GM20000 (cell line): ENCODE results near the gene SUN5.

Experiments
- DNase-seq: peaks from one replicate; pipeline ENCODE4 v3.0.0; 2012; ENCODE audit warnings: low spot score
- CTCF ChIP-seq: IDR thresholded peaks from 2 replicates; pipeline ENCODE4 v1.5.1; 2012; ENCODE audit warnings: mild to moderate bottlenecking, control low read depth; ENCODE audit errors: extremely low read depth, missing control alignments

The SUN5 gene

GRCh38 chr20:32970115-32970972 is 33.9 kb downstream of the SUN5 start:
- DNase-seq, result no peak
- no peak for TF ChIP-seq CTCF

GRCh38 chr20:32969356-32970114 is 34.7 kb downstream of the SUN5 start:
- no peak for TF ChIP-seq CTCF
- no peak for DNase-seq

- no peak for TF ChIP-seq CTCF
- no peak for DNase-seq
Measured at GRCh38 chr20:32968478-32969241, 35.6 kb downstream of the SUN5 start.

GRCh38 chr20:32967961-32968457 is 36.2 kb downstream of the SUN5 start:
- TF ChIP-seq CTCF, result no peak
- DNase-seq, result no peak

- DNase-seq, result no peak
- no peak for TF ChIP-seq CTCF
Measured at GRCh38 chr20:32966881-32967781, 37.1 kb downstream of the SUN5 start.

GRCh38 chr20:32966382-32966781 is 37.9 kb downstream of the SUN5 start:
- TF ChIP-seq CTCF, result no peak
- no peak for DNase-seq
